ENCODE data around the gene CAPZB.

DNA sequence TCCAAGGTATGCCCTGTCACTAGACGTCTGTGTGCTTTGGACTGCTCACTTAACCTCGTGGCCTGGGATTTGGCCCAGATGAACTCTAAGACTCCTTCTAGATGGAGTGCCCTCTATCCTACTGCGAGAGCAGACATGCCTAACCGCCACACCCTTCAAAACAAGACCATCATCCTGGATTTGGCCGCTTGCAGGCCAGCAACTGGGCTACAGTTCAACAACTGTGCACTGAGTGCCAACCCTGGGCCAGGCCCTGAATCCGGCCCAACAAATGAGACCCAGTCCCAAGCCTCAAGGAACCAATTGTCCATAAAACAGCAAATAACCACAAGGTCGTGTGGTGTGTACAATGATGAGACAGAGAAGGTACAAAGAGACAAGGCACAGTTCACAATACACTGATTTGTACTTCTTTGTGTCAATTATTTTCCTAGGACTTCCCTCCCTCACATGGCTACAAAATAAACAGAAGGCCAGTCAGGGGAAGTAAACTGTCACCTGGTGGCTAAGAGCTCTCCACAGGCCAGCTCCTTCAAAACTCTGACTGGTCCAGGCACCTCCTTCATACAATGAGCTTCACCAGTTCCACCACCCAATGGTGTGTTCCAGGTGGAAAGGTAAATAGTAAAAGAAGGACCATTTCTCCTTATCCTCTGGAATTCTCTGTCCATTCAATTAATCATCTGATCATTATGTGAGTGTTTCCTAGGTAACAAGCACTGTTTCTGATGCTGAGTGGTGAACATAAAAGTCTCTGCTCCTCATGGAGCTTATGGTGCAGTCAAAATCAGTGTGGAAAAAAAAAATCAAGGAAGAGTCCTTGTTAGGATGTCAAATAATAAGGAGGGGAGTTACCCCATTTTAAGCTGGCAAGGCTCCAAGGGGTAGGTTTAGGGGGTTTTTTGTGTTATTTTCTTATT, 60.4 kb downstream of the CAPZB start:
- TF ChIP-seq POLR2A (IDR thresholded peaks at IDR 0.05; ENCODE audit: low read depth, low read length) (no peak), POLR2AphosphoS5 (IDR thresholded peaks at IDR 0.05; ENCODE audit: low read depth, low read length) (no peak), PAX5 (IDR thresholded peaks at IDR 0.05; ENCODE audit: insufficient read depth, low read length, severe bottlenecking) (no peak), TAF1 (IDR thresholded peaks at IDR 0.05; ENCODE audit: low read depth, low read length) (no peak)
